ENCODE data around the gene TFCP2L1.

Gene TFCP2L1

GRCh38 chr2:121263996-121264715 lies 20.8 kb downstream of the TFCP2L1 start:
- Histone ChIP-seq H3K9me3 (ENCODE audit: control insufficient read depth, low read length) (no peaks in the 10 kb centered on the region), H3K9ac (ENCODE audit: low read length) (no peak overlapping the region), H3K4me3 (ENCODE audit: low read length) (no peak overlapping the region), H3K4me1 (ENCODE audit: control insufficient read depth, insufficient read depth, low read length) (no peaks in the 10 kb centered on the region), H3K36me3 (ENCODE audit: control insufficient read depth, insufficient read depth, low read length, severe bottlenecking) (no peaks in the 10 kb centered on the region), H3K27me3 (replicated peaks; ENCODE audit: control insufficient read depth, insufficient read depth, low read length) (peaks cover 17% of the 10 kb centered on the region)
- no peak for DNase-seq (ENCODE audit: low read depth)

GRCh38 chr2:121260370-121261154 lies 24.4 kb downstream of the TFCP2L1 start:
- H3K4me1 ChIP-seq (ENCODE audit: control insufficient read depth, insufficient read depth, low read length): no peaks in the 10 kb centered on the region
- H3K9ac ChIP-seq (ENCODE audit: low read length): no peak overlapping the region
- H3K36me3 ChIP-seq (ENCODE audit: control insufficient read depth, insufficient read depth, low read length, severe bottlenecking): no peaks in the 10 kb centered on the region
- DNase-seq (ENCODE audit: low read depth): no peak
- peaks cover 24% of the 10 kb centered on the region for H3K27me3 ChIP-seq (replicated peaks; ENCODE audit: control insufficient read depth, insufficient read depth, low read length)
- H3K4me3 ChIP-seq (ENCODE audit: low read length): no peak overlapping the region
- H3K9me3 ChIP-seq (ENCODE audit: control insufficient read depth, low read length): no peaks in the 10 kb centered on the region

- no peaks in the 10 kb centered on the region for H3K4me1 ChIP-seq (ENCODE audit: control insufficient read depth, insufficient read depth, low read length)
- no peak for DNase-seq (ENCODE audit: low read depth)
- H3K27me3 ChIP-seq (replicated peaks; ENCODE audit: control insufficient read depth, insufficient read depth, low read length): peaks cover 37% of the 10 kb centered on the region
- H3K9me3 ChIP-seq (ENCODE audit: control insufficient read depth, low read length): no peaks in the 10 kb centered on the region
- H3K4me3 ChIP-seq (ENCODE audit: low read length): no peak overlapping the region
- no peaks in the 10 kb centered on the region for H3K36me3 ChIP-seq (ENCODE audit: control insufficient read depth, insufficient read depth, low read length, severe bottlenecking)
- H3K9ac ChIP-seq (ENCODE audit: low read length): no peak overlapping the region
Measured at GRCh38 chr2:121258051-121258450, 27.0 kb downstream of the TFCP2L1 start.

- peaks cover 41% of the 10 kb centered on the region for H3K27me3 ChIP-seq (replicated peaks; ENCODE audit: control insufficient read depth, insufficient read depth, low read length)
- DNase-seq (ENCODE audit: low read depth): no peak
- H3K9me3 ChIP-seq (ENCODE audit: control insufficient read depth, low read length): no peaks in the 10 kb centered on the region
- H3K36me3 ChIP-seq (ENCODE audit: control insufficient read depth, insufficient read depth, low read length, severe bottlenecking): no peaks in the 10 kb centered on the region
- H3K4me1 ChIP-seq (ENCODE audit: control insufficient read depth, insufficient read depth, low read length): no peaks in the 10 kb centered on the region
- no peak overlapping the region for H3K9ac ChIP-seq (ENCODE audit: low read length)
- no peak overlapping the region for H3K4me3 ChIP-seq (ENCODE audit: low read length)
Measured at GRCh38 chr2:121257480-121257840, 27.5 kb downstream of the TFCP2L1 start.

- no peak overlapping the region for H3K4me3 ChIP-seq (ENCODE audit: low read length)
- no peaks in the 10 kb centered on the region for H3K9me3 ChIP-seq (ENCODE audit: control insufficient read depth, low read length)
- H3K4me1 ChIP-seq (ENCODE audit: control insufficient read depth, insufficient read depth, low read length): no peaks in the 10 kb centered on the region
- DNase-seq (ENCODE audit: low read depth): no peak
- no peaks in the 10 kb centered on the region for H3K36me3 ChIP-seq (ENCODE audit: control insufficient read depth, insufficient read depth, low read length, severe bottlenecking)
- no peak overlapping the region for H3K9ac ChIP-seq (ENCODE audit: low read length)
- H3K27me3 ChIP-seq (replicated peaks; ENCODE audit: control insufficient read depth, insufficient read depth, low read length): peaks cover 42% of the 10 kb centered on the region
Measured at GRCh38 chr2:121256720-121257479, 28.1 kb downstream of the TFCP2L1 start.

GRCh38 chr2:121255358-121255757 lies 29.6 kb downstream of the TFCP2L1 start:
- Histone ChIP-seq H3K9me3 (ENCODE audit: control insufficient read depth, low read length) (no peaks in the 10 kb centered on the region), H3K27me3 (replicated peaks; ENCODE audit: control insufficient read depth, insufficient read depth, low read length) (peaks cover 38% of the 10 kb centered on the region), H3K36me3 (ENCODE audit: control insufficient read depth, insufficient read depth, low read length, severe bottlenecking) (no peaks in the 10 kb centered on the region), H3K9ac (ENCODE audit: low read length) (no peak overlapping the region), H3K4me3 (ENCODE audit: low read length) (no peak overlapping the region), H3K4me1 (ENCODE audit: control insufficient read depth, insufficient read depth, low read length) (no peaks in the 10 kb centered on the region)
- no peak for DNase-seq (ENCODE audit: low read depth)

- Histone ChIP-seq H3K4me3 (ENCODE audit: low read length) (no peak overlapping the region), H3K9me3 (ENCODE audit: control insufficient read depth, low read length) (no peaks in the 10 kb centered on the region), H3K4me1 (ENCODE audit: control insufficient read depth, insufficient read depth, low read length) (no peaks in the 10 kb centered on the region), H3K27me3 (replicated peaks; ENCODE audit: control insufficient read depth, insufficient read depth, low read length) (peaks cover 32% of the 10 kb centered on the region), H3K9ac (ENCODE audit: low read length) (no peak overlapping the region), H3K36me3 (ENCODE audit: control insufficient read depth, insufficient read depth, low read length, severe bottlenecking) (no peaks in the 10 kb centered on the region)
- no peak for DNase-seq (ENCODE audit: low read depth)
Measured at GRCh38 chr2:121254748-121255147, 30.3 kb downstream of the TFCP2L1 start.

- Histone ChIP-seq H3K9me3 (ENCODE audit: control insufficient read depth, low read length) (no peaks in the 10 kb centered on the region), H3K4me3 (ENCODE audit: low read length) (no peak overlapping the region), H3K36me3 (ENCODE audit: control insufficient read depth, insufficient read depth, low read length, severe bottlenecking) (no peaks in the 10 kb centered on the region), H3K27me3 (replicated peaks; ENCODE audit: control insufficient read depth, insufficient read depth, low read length) (peaks cover 28% of the 10 kb centered on the region), H3K9ac (ENCODE audit: low read length) (no peak overlapping the region), H3K4me1 (ENCODE audit: control insufficient read depth, insufficient read depth, low read length) (no peaks in the 10 kb centered on the region)
- no peak for DNase-seq (ENCODE audit: low read depth)
Measured at GRCh38 chr2:121253674-121254240, 31.2 kb downstream of the TFCP2L1 start.

GRCh38 chr2:121253021-121253673 lies 31.9 kb downstream of the TFCP2L1 start:
- no peak for DNase-seq (ENCODE audit: low read depth)
- no peak overlapping the region for H3K4me3 ChIP-seq (ENCODE audit: low read length)
- no peaks in the 10 kb centered on the region for H3K36me3 ChIP-seq (ENCODE audit: control insufficient read depth, insufficient read depth, low read length, severe bottlenecking)
- H3K9ac ChIP-seq (ENCODE audit: low read length): no peak overlapping the region
- H3K4me1 ChIP-seq (ENCODE audit: control insufficient read depth, insufficient read depth, low read length): no peaks in the 10 kb centered on the region
- no peaks in the 10 kb centered on the region for H3K9me3 ChIP-seq (ENCODE audit: control insufficient read depth, low read length)
- H3K27me3 ChIP-seq (replicated peaks; ENCODE audit: control insufficient read depth, insufficient read depth, low read length): peaks cover 29% of the 10 kb centered on the region

- Histone ChIP-seq H3K4me1 (ENCODE audit: control insufficient read depth, insufficient read depth, low read length) (no peaks in the 10 kb centered on the region), H3K9ac (ENCODE audit: low read length) (no peak overlapping the region), H3K36me3 (ENCODE audit: control insufficient read depth, insufficient read depth, low read length, severe bottlenecking) (no peaks in the 10 kb centered on the region), H3K27me3 (replicated peaks; ENCODE audit: control insufficient read depth, insufficient read depth, low read length) (peaks cover 31% of the 10 kb centered on the region), H3K9me3 (ENCODE audit: control insufficient read depth, low read length) (no peaks in the 10 kb centered on the region), H3K4me3 (ENCODE audit: low read length) (no peak overlapping the region)
- no peak for DNase-seq (ENCODE audit: low read depth)
Measured at GRCh38 chr2:121251497-121251896, 33.5 kb downstream of the TFCP2L1 start.

Measured in adipocyte (in vitro differentiated cells).